Astrocyte (in vitro differentiated cells and primary cell): ENCODE measurements around the gene TET2.

Source experiments
- CTCF ChIP-seq: IDR thresholded peaks from 2 replicates; pipeline ENCODE4 v1.5.1; 2011; ENCODE audit warnings: low read depth, mild to moderate bottlenecking, inconsistent platforms, low read length, moderate library complexity; ENCODE audit not compliant: insufficient read depth
- EZH2 ChIP-seq: IDR thresholded peaks from 2 replicates; pipeline ENCODE4 v1.6.1; 2012; ENCODE audit warnings: mild to moderate bottlenecking, low read length, inconsistent platforms; ENCODE audit not compliant: insufficient read depth

DNA sequence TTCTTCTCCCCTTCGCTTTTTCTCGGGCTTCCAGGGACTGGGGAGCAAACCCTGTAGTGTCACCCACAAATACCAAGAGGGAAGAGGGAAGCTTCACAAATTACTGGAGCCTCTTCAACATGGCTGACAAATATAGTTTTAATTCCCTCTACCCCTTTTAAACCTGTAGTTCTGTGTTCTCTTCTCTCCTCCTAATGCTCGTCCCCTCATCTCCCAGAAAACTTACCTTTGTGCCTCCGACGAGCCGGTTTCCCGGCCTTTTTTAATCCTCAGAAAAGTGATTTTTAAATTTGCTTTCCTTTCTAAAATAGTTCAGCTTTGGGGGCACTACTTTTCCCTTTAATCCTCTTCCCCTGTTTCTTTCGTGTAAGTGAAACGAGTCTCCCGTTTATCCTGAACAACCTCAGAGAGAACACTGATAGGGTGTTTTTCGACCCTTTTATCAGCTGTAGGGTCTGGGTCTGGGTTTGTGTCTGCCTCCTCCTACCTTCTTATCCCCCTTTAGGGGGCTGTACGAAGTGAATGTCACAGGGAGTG, 408 bp downstream of the TET2 start:
- TF ChIP-seq CTCF (no peak), EZH2 (no peak)
